Measurements from ENCODE around the gene MITF.

The MITF gene

GRCh38 chr3:69774029-69774428, 34.8 kb downstream of the MITF start:
- Histone ChIP-seq H3K27me3 (ENCODE audit: control insufficient read depth in 1 of 2, insufficient read depth in 1 of 2, low read length in 2 of 2) (no peaks in the 10 kb centered on the region), H2BK12ac (ENCODE audit: low read length in 2 of 2) (peak overlapping the region; percentile 5 to 68)

GRCh38 chr3:69775751-69776150, 36.5 kb downstream of the MITF start:
- no peak overlapping the region for H3K27ac ChIP-seq (ENCODE audit: low read length, poor library complexity, severe bottlenecking)
- no peak overlapping the region for H3K23ac ChIP-seq (ENCODE audit: low read length in 2 of 2)
- no peak overlapping the region for H2BK12ac ChIP-seq (ENCODE audit: low read length in 2 of 2)
- no peak overlapping the region for H2AFZ ChIP-seq (ENCODE audit: low read depth, low read length)
- peaks cover 17% of the 10 kb centered on the region for H3K79me1 ChIP-seq (replicated peaks; ENCODE audit: low read length, poor library complexity, severe bottlenecking)
- H3K9ac ChIP-seq (ENCODE audit: low read length) = no peak overlapping the region
- no peak overlapping the region for H4K8ac ChIP-seq (ENCODE audit: low read length)
- 100% methylated on average over 3 of the region's 3 CpGs for WGBS
- H3K4ac ChIP-seq (ENCODE audit: low read depth in 1 of 2, low read length in 2 of 2) = no peak overlapping the region
- H3K14ac ChIP-seq (ENCODE audit: low read length in 2 of 2) = no peak overlapping the region
- H3K27me3 ChIP-seq (ENCODE audit: control insufficient read depth in 1 of 2, insufficient read depth in 1 of 2, low read length in 2 of 2) = no peaks in the 10 kb centered on the region
- DNase-seq = no peak
- no peak overlapping the region for H2BK15ac ChIP-seq (ENCODE audit: low read depth, poor library complexity, severe bottlenecking)
- H2BK120ac ChIP-seq (ENCODE audit: low read depth, low read length) = no peak overlapping the region
- H3K4me3 ChIP-seq (ENCODE audit: insufficient read depth in 1 of 2, low read depth in 1 of 2, low read length in 2 of 2) = no peak overlapping the region
- no peak overlapping the region for H3K18ac ChIP-seq (ENCODE audit: low read depth in 1 of 2, low read length in 2 of 2)
- H2AK5ac ChIP-seq (ENCODE audit: low read length, severe bottlenecking) = no peak overlapping the region
- no peak overlapping the region for H2BK5ac ChIP-seq (ENCODE audit: low read depth, low read length, poor library complexity, severe bottlenecking)
- H4K91ac ChIP-seq (ENCODE audit: low read length) = no peak overlapping the region
- peaks cover 6% of the 10 kb centered on the region for H3K4me1 ChIP-seq (ENCODE audit: control insufficient read depth, insufficient read depth, low read depth, low read length)
- no peaks in the 10 kb centered on the region for H3K9me3 ChIP-seq (ENCODE audit: control insufficient read depth, low read length)
- no peak overlapping the region for H3K4me2 ChIP-seq (ENCODE audit: low read length, poor library complexity, severe bottlenecking)
- H3K36me3 ChIP-seq (ENCODE audit: control insufficient read depth in 1 of 2, insufficient read depth in 2 of 2, low read depth in 1 of 2, low read length in 2 of 2) = no peaks in the 10 kb centered on the region

More at GRCh38 chr3:69774029-69774428, 34.8 kb downstream of the MITF start:
- DNase-seq = no peak
- Histone ChIP-seq H2BK5ac (ENCODE audit: low read depth, low read length, poor library complexity, severe bottlenecking) (no peak overlapping the region), H3K36me3 (ENCODE audit: control insufficient read depth in 1 of 2, insufficient read depth in 2 of 2, low read depth in 1 of 2, low read length in 2 of 2) (no peaks in the 10 kb centered on the region), H2BK120ac (ENCODE audit: low read depth, low read length) (no peak overlapping the region), H3K4me3 (ENCODE audit: insufficient read depth in 1 of 2, low read depth in 1 of 2, low read length in 2 of 2) (no peak overlapping the region), H3K4ac (ENCODE audit: low read depth in 1 of 2, low read length in 2 of 2) (no peak overlapping the region), H3K18ac (ENCODE audit: low read depth in 1 of 2, low read length in 2 of 2) (no peak overlapping the region), H4K91ac (ENCODE audit: low read length) (no peak overlapping the region), H3K4me2 (ENCODE audit: low read length, poor library complexity, severe bottlenecking) (no peak overlapping the region), H4K8ac (ENCODE audit: low read length) (no peak overlapping the region), H3K23ac (ENCODE audit: low read length in 2 of 2) (no peak overlapping the region), H3K9me3 (ENCODE audit: control insufficient read depth, low read length) (no peaks in the 10 kb centered on the region), H3K79me1 (replicated peaks; ENCODE audit: low read length, poor library complexity, severe bottlenecking) (peaks cover 11% of the 10 kb centered on the region), H3K14ac (ENCODE audit: low read length in 2 of 2) (no peak overlapping the region), H3K4me1 (ENCODE audit: control insufficient read depth, insufficient read depth, low read depth, low read length) (peaks cover 8% of the 10 kb centered on the region), H2AFZ (ENCODE audit: low read depth, low read length) (no peak overlapping the region), H3K9ac (ENCODE audit: low read length) (no peak overlapping the region), H3K27ac (ENCODE audit: low read length, poor library complexity, severe bottlenecking) (no peak overlapping the region), H2AK5ac (ENCODE audit: low read length, severe bottlenecking) (no peak overlapping the region), H2BK15ac (ENCODE audit: low read depth, poor library complexity, severe bottlenecking) (no peak overlapping the region)
- 100% methylated on average over 1 of the region's 1 CpG for WGBS

DNA sequence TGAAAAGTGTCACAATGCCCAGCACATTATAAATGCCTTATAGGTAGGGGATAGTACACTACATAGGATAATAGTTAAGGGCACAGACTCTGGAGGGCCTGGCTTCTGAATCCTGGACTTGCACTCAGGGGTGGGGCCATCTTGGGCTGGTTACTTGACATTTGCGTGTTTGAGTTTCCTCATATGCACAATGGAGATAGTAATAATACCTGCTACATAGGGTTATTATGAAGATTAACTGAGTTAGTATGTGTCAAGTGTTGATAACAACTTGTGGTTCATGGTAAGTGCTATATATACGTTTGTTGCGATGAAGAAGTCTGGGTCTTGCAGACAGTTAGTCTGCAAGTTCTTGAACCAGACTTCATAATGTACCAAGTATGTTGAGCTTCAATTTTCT, 37.0 kb downstream of the MITF start:
- H2BK5ac ChIP-seq (ENCODE audit: low read depth, low read length, poor library complexity, severe bottlenecking) = no peak overlapping the region
- H2BK12ac ChIP-seq (ENCODE audit: low read length in 2 of 2) = no peak overlapping the region
- no peak overlapping the region for H2AK5ac ChIP-seq (ENCODE audit: low read length, severe bottlenecking)
- no peak overlapping the region for H3K23ac ChIP-seq (ENCODE audit: low read length in 2 of 2)
- H3K14ac ChIP-seq (ENCODE audit: low read length in 2 of 2) = no peak overlapping the region
- H3K27ac ChIP-seq (ENCODE audit: low read length, poor library complexity, severe bottlenecking) = no peak overlapping the region
- H3K18ac ChIP-seq (ENCODE audit: low read depth in 1 of 2, low read length in 2 of 2) = no peak overlapping the region
- H3K4me3 ChIP-seq (ENCODE audit: insufficient read depth in 1 of 2, low read depth in 1 of 2, low read length in 2 of 2) = no peak overlapping the region
- no peak overlapping the region for H4K91ac ChIP-seq (ENCODE audit: low read length)
- no peak overlapping the region for H3K9ac ChIP-seq (ENCODE audit: low read length)
- H3K4ac ChIP-seq (ENCODE audit: low read depth in 1 of 2, low read length in 2 of 2) = no peak overlapping the region
- no peaks in the 10 kb centered on the region for H3K36me3 ChIP-seq (ENCODE audit: control insufficient read depth in 1 of 2, insufficient read depth in 2 of 2, low read depth in 1 of 2, low read length in 2 of 2)
- no peaks in the 10 kb centered on the region for H3K27me3 ChIP-seq (ENCODE audit: control insufficient read depth in 1 of 2, insufficient read depth in 1 of 2, low read length in 2 of 2)
- 90% methylated on average over 3 of the region's 3 CpGs for WGBS
- no peak overlapping the region for H3K4me2 ChIP-seq (ENCODE audit: low read length, poor library complexity, severe bottlenecking)
- no peaks in the 10 kb centered on the region for H3K9me3 ChIP-seq (ENCODE audit: control insufficient read depth, low read length)
- peaks cover 17% of the 10 kb centered on the region for H3K79me1 ChIP-seq (replicated peaks; ENCODE audit: low read length, poor library complexity, severe bottlenecking)
- no peak overlapping the region for H2BK120ac ChIP-seq (ENCODE audit: low read depth, low read length)
- DNase-seq = no peak
- H2AFZ ChIP-seq (ENCODE audit: low read depth, low read length) = no peak overlapping the region
- H2BK15ac ChIP-seq (ENCODE audit: low read depth, poor library complexity, severe bottlenecking) = no peak overlapping the region
- peaks cover 7% of the 10 kb centered on the region for H3K4me1 ChIP-seq (ENCODE audit: control insufficient read depth, insufficient read depth, low read depth, low read length)
- no peak overlapping the region for H4K8ac ChIP-seq (ENCODE audit: low read length)

- Histone ChIP-seq H2AK5ac (ENCODE audit: low read length, severe bottlenecking) (no peak overlapping the region), H3K79me1 (replicated peaks; ENCODE audit: low read length, poor library complexity, severe bottlenecking) (peaks cover 18% of the 10 kb centered on the region), H2BK15ac (ENCODE audit: low read depth, poor library complexity, severe bottlenecking) (no peak overlapping the region), H2BK5ac (ENCODE audit: low read depth, low read length, poor library complexity, severe bottlenecking) (no peak overlapping the region), H3K36me3 (ENCODE audit: control insufficient read depth in 1 of 2, insufficient read depth in 2 of 2, low read depth in 1 of 2, low read length in 2 of 2) (no peaks in the 10 kb centered on the region), H3K9ac (ENCODE audit: low read length) (no peak overlapping the region), H3K4me2 (ENCODE audit: low read length, poor library complexity, severe bottlenecking) (no peak overlapping the region), H3K18ac (ENCODE audit: low read depth in 1 of 2, low read length in 2 of 2) (no peak overlapping the region), H3K27ac (ENCODE audit: low read length, poor library complexity, severe bottlenecking) (no peak overlapping the region), H3K14ac (ENCODE audit: low read length in 2 of 2) (no peak overlapping the region), H3K4me3 (ENCODE audit: insufficient read depth in 1 of 2, low read depth in 1 of 2, low read length in 2 of 2) (no peak overlapping the region), H2BK12ac (ENCODE audit: low read length in 2 of 2) (no peak overlapping the region), H2BK120ac (ENCODE audit: low read depth, low read length) (no peak overlapping the region), H4K91ac (ENCODE audit: low read length) (no peak overlapping the region), H3K4ac (ENCODE audit: low read depth in 1 of 2, low read length in 2 of 2) (no peak overlapping the region), H2AFZ (ENCODE audit: low read depth, low read length) (no peak overlapping the region), H3K4me1 (ENCODE audit: control insufficient read depth, insufficient read depth, low read depth, low read length) (peaks cover 12% of the 10 kb centered on the region), H3K23ac (ENCODE audit: low read length in 2 of 2) (no peak overlapping the region), H4K8ac (ENCODE audit: low read length) (no peak overlapping the region), H3K27me3 (ENCODE audit: control insufficient read depth in 1 of 2, insufficient read depth in 1 of 2, low read length in 2 of 2) (no peaks in the 10 kb centered on the region), H3K9me3 (ENCODE audit: control insufficient read depth, low read length) (no peaks in the 10 kb centered on the region)
- no peak for DNase-seq
Observed at GRCh38 chr3:69776920-69777581, 37.8 kb downstream of the MITF start.
